Smooth muscle cell (in vitro differentiated cells): Measurements from ENCODE around the gene FGF8. TPM values are rescaled to one million over a fixed set of nuclear protein-coding genes. Genes with fewer than 3 reads are reported as not detected.

Experiments used
- DNase-seq: peaks from one replicate; lab custom pipeline; 2025; ENCODE audit not compliant: unreplicated experiment; lab: John Stamatoyannopoulos, UW
- H2AFZ ChIP-seq: fragments of 200-600 bp; sonication (generic); 2 replicates; pipeline ENCODE4 v1.6.0; 2016; ENCODE audit warnings: antibody characterized with exemption, low read depth, mild to moderate bottlenecking
- H3F3A ChIP-seq: fragments of 200-600 bp; sonication (generic); 2 replicates; pipeline ENCODE4 v1.6.0; 2017; ENCODE audit warnings: antibody characterized with exemption, low read depth
- H3K27ac ChIP-seq: fragments of 200-600 bp; sonication (generic); 2 replicates; pipeline ENCODE4 v1.5.1; 2016; ENCODE audit warnings: low read depth, mild to moderate bottlenecking
- H3K27me3 ChIP-seq: fragments of 200-600 bp; sonication (generic); 2 replicates; pipeline ENCODE4 v1.6.1; 2016; ENCODE audit warnings: low read depth, mild to moderate bottlenecking
- H3K36me3 ChIP-seq: fragments of 200-600 bp; sonication (generic); 2 replicates; pipeline ENCODE4 v1.5.1; 2016; ENCODE audit warnings: low read depth
- H3K4me1 ChIP-seq: fragments of 200-600 bp; sonication (generic); 2 replicates; pipeline ENCODE4 v1.5.1; 2016; ENCODE audit warnings: low read depth
- H3K4me2 ChIP-seq: fragments of 200-600 bp; sonication (generic); 2 replicates; pipeline ENCODE4 v1.6.0; 2016; ENCODE audit warnings: mild to moderate bottlenecking
- H3K4me3 ChIP-seq: fragments of 200-600 bp; sonication (generic); 2 replicates; pipeline ENCODE4 v1.5.1; 2016; ENCODE audit warnings: mild to moderate bottlenecking
- H3K79me2 ChIP-seq: fragments of 200-600 bp; sonication (generic); 2 replicates; pipeline ENCODE4 v1.6.0; 2016; ENCODE audit warnings: low read depth, mild to moderate bottlenecking
- H3K9ac ChIP-seq: fragments of 200-600 bp; sonication (generic); 2 replicates; pipeline ENCODE4 v1.6.0; 2016; ENCODE audit warnings: low read depth
- H3K9me3 ChIP-seq: fragments of 200-600 bp; sonication (generic); replicated peaks from 2 replicates; pipeline ENCODE4 v1.5.1; 2016; ENCODE audit warnings: low read depth
- H4K20me1 ChIP-seq: fragments of 200-600 bp; sonication (generic); 2 replicates; pipeline ENCODE4 v1.6.0; 2016; ENCODE audit warnings: low read depth
- CTCF ChIP-seq: fragments of 200-600 bp; sonication (generic); IDR thresholded peaks from 2 replicates; pipeline ENCODE4 v1.5.1; 2017; ENCODE audit warnings: borderline replicate concordance, mild to moderate bottlenecking, antibody characterized with exemption; ENCODE audit not compliant: insufficient read depth, poor library complexity, severe bottlenecking
- WGBS: methylation state at CpG from one replicate; pipeline ENCODE4 v1.1.7; 2016; ENCODE audit warnings: low lambda C conversion rate; 5-methylcytosine and 5-hydroxymethylcytosine counted together
- polyA plus RNA-seq: library from polyadenylated mRNA; unstranded; fragments of >200 nt; fragmentation: Nextera tagmentation; extraction: Ambion mirVana; gene quantifications from 2 replicates; pipeline ENCODE4 v1.2.1, GENCODE V29; 2016
- total RNA-seq: library from RNA; depleted of rRNA; stranded (reverse); fragments of >200 nt; gene quantifications from 2 replicates; pipeline ENCODE4 v1.2.3, GENCODE V29; 2014

Gene FGF8
- total and polyA plus RNA-seq, 2 experiments from 2014 or later, result not detected

- Histone ChIP-seq H3K4me1 (peaks cover 20% of the 10 kb centered on the region), H3K27me3 (peaks cover 18% of the 10 kb centered on the region), H3K36me3 (peaks cover 5% of the 10 kb centered on the region), H2AFZ (peak within 1 kb of the TSS; percentile 20), H4K20me1 (peaks cover 50% of the 10 kb centered on the region), H3K79me2 (no peaks in the 10 kb centered on the region), H3K9me3 (no peaks in the 10 kb centered on the region), H3F3A (peaks cover 39% of the 10 kb centered on the region), H3K9ac (peak within 1 kb of the TSS; percentile 86), H3K4me2 (peak within 1 kb of the TSS; percentile 92), H3K4me3 (peak within 1 kb of the TSS; percentile 75), H3K27ac (peak within 1 kb of the TSS; percentile 56)
- 2% methylated on average over 52 of the region's 57 CpGs for WGBS
- peak; percentile 52 for DNase-seq
- TF ChIP-seq CTCF, result no peak
Measured at GRCh38 chr10:101782811-101783735, 7.2 kb upstream of the FGF8 start, which contains the start of gene NPM3. NPM3 (minus strand) TSS chr10:101783446; CDS start chr10:101783390, 56 bp downstream.

DNA sequence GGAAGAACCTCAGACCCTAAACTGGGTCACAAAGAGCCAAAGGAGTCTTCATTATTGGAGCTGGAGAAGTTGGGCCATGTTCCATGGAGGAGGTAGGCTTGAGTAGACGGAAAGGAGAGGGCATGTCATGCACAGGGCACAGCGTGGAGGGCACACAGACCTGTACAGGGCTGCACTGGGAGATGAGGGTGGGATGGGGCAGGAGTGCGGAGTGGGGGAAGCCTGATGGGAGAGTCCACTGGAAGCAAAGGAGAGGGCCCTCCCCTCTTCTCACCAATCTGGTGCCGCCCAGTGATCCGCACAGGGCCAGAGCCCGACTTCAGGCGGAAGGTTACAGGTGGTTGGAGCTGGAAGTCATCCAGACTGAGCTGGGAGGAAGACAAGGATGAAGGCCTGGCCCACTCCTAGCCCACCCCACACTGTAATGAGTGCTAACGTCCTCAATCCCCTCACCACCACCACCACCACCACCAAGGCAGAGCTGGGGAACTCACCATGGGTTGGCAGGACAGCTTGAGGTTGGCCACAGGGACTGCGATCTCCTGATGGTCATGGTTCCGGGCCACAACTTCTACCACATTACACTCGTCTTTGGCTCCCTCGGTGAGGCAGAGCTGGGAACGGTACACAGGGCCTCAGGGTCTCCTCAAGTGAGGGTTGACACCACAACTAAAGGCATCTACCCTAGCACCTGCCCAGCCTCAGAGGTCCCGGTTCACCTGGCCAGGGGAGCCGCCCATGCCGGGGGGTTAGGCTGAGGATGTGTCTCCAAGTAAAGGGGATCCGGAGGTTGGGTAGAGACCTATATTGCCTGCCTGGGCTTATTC, 6.3 kb upstream of the FGF8 start:
- no peak for DNase-seq
- Histone ChIP-seq H3K79me2 (no peaks in the 10 kb centered on the region), H3K27ac (no peak overlapping the region), H3K36me3 (peaks cover 5% of the 10 kb centered on the region), H3K9ac (peak overlapping the region; percentile 86), H3K4me3 (peak overlapping the region; percentile 75), H3F3A (peaks cover 33% of the 10 kb centered on the region), H3K9me3 (no peaks in the 10 kb centered on the region), H3K4me2 (peak overlapping the region; percentile 92), H2AFZ (no peak overlapping the region), H3K27me3 (peaks cover 26% of the 10 kb centered on the region), H3K4me1 (peaks cover 20% of the 10 kb centered on the region), H4K20me1 (peaks cover 53% of the 10 kb centered on the region)
- WGBS, result 65% methylated on average over 17 of the region's 17 CpGs
- TF ChIP-seq CTCF, result no peak

- H2AFZ ChIP-seq, result no peak overlapping the region
- no peak overlapping the region for H3K27ac ChIP-seq
- no peak for DNase-seq
- no peak for TF ChIP-seq CTCF
- H3K79me2 ChIP-seq, result no peaks in the 10 kb centered on the region
- peaks cover 27% of the 10 kb centered on the region for H3F3A ChIP-seq
- peak overlapping the region; percentile 92 for H3K4me2 ChIP-seq
- H3K9me3 ChIP-seq, result no peaks in the 10 kb centered on the region
- WGBS, result 86% methylated on average over 7 of the region's 7 CpGs
- H3K36me3 ChIP-seq, result peaks cover 5% of the 10 kb centered on the region
- H3K4me1 ChIP-seq, result peaks cover 20% of the 10 kb centered on the region
- H4K20me1 ChIP-seq, result peaks cover 54% of the 10 kb centered on the region
- H3K27me3 ChIP-seq, result peaks cover 32% of the 10 kb centered on the region
- H3K4me3 ChIP-seq, result no peak overlapping the region
- H3K9ac ChIP-seq, result no peak overlapping the region
Measured at GRCh38 chr10:101781655-101781983, 5.7 kb upstream of the FGF8 start.
